Right renal pelvis (tissue), 4 donors: ENCODE results near the gene G3BP2. TPM values are rescaled to one million over a fixed set of nuclear protein-coding genes. Genes with fewer than 3 reads are reported as not detected.
A peak's percentile ranks its signal among the peaks of the same experiment; 100 is the strongest.
"Not testable (repeated sequence)": the region's sequence is repeated elsewhere in the genome, so short reads cannot be mapped to it uniquely, and the experiment has no call there.

Experiments
- DNase-seq, 4 donors: peaks; one replicate each; pipeline ENCODE4 v3.0.0-alpha.2; 2013; ENCODE audit warnings: low read depth in 4 of 4, low spot score in 3 of 4, missing footprints in 1 of 4
- polyA plus RNA-seq, 4 donors: library from polyadenylated mRNA; unstranded; fragments of 120-200 nt; gene quantifications; one replicate each; pipeline ENCODE4 v1.2.1, GENCODE V29; 2013; ENCODE audit not compliant: insufficient read length in 4 of 4

Gene G3BP2
- polyA plus RNA-seq, 4 donors = 150 to 184 (median 175) TPM

DNA sequence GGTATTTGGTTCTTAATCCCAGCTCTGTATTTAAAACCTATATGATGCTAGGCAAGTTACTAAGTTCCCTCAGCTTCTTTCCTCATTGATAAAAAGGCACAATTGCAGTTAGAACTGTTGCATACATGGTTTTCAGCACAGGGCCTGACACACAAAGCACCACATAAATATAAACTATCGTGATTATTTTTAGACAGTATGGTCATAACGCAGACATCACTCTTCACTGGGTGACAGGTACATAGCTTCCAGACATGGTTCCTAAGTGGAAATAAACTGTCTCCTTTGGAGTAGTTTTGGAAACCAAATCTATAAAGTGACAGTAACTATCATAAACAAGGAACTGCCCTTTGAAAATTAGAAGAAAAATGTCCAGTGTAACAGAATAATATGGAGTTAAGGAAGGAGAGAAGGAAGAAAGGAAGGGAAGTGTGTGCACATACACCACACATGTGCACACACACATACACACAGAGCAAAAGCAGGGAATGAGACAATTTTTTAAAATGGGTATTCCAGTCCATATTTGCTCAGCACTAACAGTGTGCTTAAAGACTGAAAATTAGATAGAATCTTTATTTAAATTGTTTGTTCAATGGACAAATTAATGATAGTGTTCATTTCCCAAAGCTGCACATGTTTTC is 12.5 kb upstream of the G3BP2 start:
- no peak for DNase-seq

- DNase-seq = no peak
Observed at GRCh38 chr4:75683482-75684155, 10.4 kb upstream of the G3BP2 start.

DNA sequence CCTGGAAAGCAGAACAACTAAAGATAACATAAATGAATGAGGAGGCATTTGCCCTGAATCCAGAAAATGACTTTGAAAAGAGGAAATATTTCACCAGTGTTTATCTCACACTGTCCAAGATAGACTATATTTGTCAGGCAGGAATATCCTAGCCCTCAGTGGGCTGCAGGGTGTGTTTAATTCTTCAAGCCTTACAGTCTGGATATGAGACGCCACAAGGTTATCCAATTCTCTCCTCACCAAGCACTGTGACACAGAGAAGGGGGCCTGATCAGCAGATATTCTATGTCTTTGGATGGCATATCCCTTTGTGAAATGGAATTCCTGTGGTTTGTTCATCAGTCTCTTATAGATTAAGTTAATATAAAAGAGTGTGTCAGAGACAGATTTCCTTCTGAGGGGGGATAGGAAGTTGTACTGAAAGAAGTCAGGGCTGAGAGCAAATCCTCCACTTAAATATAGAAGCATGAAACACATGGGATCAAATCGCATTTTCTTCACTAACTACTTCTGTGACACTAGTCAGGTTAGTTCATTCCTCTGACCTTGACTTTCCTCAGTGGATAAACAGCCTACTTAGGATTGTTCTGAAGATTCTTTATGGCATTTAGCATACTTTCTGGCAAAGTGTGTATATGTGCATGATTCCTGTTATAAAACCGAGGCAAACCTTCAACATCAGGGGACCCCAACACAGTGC is 6.8 kb upstream of the G3BP2 start:
- no peak for DNase-seq

DNA sequence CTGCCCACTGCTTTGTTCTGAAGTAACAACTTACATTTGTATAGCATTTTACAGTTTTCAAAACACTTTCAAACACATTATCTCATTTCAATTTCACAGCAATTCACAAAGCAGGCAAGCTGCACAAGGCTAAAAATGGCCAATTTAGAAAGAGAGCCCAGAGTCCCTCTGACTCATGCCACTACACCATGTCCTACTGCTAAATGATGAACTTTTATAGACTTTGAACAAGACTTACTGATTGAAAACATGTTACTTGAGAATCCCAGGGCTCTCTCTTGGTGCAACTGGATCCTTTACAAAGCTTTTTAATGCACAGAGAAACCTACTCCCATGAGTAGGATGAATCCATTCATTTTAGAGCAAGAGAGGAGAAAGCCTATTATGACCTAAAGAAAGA is 5.8 kb upstream of the G3BP2 start:
- no peak for DNase-seq

DNA sequence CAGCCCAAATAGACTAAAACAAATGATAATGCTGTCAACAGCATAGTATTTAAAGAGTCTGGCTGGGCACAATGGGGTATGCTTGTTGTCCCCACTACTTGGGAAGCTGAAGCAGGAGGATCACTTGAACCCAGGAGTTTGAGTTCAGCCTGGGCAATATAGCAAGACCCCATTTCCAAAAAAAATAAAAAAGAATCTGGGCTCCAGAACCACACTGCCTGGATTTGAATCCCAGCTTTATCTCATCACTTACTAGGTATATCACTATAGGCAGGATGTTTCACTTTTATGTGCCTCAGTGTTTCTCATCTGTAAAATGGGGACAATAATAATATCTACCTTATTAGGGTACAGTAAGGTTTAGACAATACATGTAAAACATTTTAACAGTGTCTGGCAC is 5.3 kb upstream of the G3BP2 start:
- no peak for DNase-seq

DNA sequence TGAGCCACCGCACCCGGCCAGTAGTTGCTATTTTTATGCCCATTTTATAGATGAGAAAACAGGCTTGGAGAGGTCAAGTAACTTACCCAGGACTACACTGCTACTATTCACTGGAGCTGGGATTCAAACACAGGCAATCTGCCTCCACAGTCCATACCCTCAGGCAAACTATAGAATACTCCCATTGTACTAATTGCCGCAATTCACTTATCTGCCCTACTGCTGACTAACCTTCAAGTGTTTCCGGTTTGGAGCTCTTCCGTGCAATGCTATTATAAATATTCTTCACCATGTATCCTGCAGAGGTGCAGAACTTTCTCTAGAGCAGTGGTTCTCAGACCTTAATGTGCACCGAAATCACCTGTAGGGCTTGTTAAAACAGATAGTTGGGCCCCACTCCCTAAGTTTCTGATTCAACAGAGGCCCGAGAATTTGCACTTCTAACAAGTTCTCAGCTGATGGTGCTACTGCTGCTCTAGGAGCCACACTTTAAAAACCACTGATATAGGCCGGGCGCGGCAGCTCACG is 1.9 kb upstream of the G3BP2 start:
- no peak for DNase-seq

DNA sequence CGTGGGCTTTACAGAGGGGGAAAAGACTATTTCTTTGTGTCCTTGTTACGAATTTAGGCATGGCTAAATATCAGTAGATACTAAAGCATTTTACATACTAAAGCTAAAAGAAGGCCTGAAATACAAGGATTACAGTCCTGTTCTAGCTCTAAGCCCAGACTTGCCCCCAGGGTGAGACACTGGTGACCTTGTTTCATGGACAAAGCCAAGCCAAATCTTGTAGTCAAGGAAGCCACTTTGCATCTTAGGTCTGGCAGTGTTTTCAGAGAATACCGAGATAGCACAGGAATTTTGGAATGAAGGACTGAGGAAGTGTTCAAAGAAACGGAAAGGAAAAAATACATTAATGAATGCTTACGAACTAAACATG is 733 bp upstream of the G3BP2 start:
- DNase-seq = peak in 1 of 4 donors; percentile 3

DNA sequence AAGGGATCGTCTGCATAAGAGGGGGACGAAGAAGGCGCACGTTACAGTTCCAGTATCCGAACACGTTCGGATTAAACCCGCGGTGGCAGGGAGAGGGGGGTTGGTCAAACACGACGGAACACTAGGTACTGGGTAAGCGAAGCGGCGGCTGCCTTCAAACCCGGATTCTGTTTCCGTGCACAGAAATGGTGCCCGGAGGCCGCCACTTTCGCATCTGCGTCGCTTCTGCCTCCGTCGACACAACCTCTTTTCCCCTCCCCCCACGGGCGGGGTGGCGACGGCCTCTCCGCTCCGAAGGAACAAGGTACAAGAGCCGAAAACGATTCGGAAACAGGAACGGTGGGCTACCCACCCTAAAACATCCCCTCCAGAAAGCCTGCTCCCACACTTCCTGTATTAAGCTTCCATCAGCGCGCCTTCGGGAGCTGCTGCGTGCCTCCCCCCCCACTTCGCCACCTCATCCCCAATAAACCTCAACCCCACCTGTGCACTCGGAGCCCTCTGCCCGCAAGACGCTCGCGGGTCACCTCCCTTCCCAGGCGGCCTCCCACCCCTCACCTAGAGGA is 667 bp downstream of the G3BP2 start:
- DNase-seq = peak; percentile 42 to 58 (median 49)

- peak in 1 of 4 donors; percentile 5 for DNase-seq
Observed at GRCh38 chr4:75671802-75672421, 1.3 kb downstream of the G3BP2 start.

- DNase-seq = no peak
Observed at GRCh38 chr4:75668596-75668995, 4.6 kb downstream of the G3BP2 start.

DNA sequence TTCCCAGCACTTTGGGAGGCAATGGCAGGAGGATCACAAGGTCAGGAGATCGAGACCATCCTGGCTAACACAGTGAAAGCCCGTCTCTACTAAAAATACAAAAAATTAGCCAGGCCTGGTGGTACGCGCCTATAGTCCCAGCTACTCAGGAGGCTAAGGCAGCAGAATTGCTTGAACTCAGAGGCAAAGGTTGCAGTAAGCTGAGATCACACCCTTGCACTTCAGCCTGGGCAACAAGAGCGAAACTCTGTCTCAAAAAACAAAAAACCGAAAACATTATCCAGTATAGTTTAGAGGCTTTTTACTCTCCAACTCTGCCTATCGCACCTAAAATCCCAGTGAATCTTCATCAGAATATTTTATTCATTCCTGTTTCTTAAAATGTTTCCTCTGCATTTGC is 5.6 kb downstream of the G3BP2 start:
- DNase-seq = not testable (repeated sequence)

DNA sequence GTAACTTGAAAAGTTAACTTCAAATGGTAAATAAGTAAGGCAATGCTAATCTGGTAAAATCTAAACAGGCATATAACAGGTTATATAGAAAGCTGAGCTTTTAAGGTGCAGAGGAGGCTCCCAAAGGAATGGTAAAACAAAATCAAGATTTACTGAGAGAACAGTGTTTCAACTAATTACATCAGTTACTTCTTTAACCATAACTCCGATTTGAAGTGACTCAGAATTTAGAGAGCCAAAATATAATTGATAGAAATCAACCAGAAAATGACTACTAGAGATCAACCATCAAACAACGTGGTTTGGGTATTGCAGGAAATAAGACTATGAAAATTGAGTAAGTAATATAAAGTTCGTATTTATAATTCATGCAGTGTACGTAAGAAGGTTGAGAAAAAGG is 6.9 kb downstream of the G3BP2 start:
- DNase-seq = no peak

GRCh38 chr4:75664604-75665003 is 8.6 kb downstream of the G3BP2 start:
- not testable (repeated sequence) for DNase-seq

- DNase-seq = no peak
Observed at GRCh38 chr4:75662626-75663025, 10.6 kb downstream of the G3BP2 start.

DNA sequence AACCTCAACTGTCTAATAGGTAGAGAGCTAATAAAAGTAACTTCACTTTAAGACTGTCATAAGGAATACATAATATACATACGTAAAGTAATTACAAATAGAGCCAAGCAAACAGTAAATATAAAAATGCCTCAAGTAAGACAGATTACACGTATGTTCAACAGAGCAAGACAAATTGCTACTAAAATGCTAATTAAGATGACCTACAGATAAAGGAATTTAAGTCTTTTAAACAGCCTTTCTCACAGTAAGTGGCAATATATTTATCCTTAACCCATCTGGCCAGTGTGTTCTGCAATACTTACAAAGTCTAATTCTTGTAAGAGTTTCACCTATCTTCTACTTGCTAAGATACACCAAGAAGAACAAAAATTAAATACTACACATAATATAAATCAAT is 12.7 kb downstream of the G3BP2 start:
- no peak for DNase-seq

DNA sequence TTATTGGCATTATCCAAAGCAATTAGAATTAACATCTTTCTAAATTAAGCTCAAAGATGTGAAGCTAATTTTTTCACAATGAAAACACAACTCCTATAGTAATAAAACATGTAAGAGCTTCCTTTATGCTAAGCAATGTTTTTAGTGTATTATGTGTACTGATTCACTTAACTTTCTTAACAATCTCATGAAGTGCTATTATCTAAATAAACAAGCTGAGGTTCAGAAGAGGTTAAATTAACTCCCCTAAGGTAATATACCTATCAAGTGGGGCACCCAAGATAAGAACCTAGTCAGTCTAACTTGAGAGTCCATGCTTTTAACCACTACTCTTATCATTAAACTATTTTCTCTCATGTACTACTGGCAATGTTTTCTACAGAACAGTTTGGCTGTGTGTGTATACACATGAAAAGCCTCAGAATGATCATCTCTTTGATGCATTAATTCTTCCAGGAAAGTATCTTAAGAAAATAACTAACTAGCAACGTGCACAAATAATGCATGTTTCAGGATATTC is 13.6 kb downstream of the G3BP2 start:
- DNase-seq = no peak

- no peak for DNase-seq
Observed at GRCh38 chr4:75658876-75659275, 14.3 kb downstream of the G3BP2 start.

- DNase-seq = no peak
Observed at GRCh38 chr4:75655562-75655961, 17.6 kb downstream of the G3BP2 start.

DNA sequence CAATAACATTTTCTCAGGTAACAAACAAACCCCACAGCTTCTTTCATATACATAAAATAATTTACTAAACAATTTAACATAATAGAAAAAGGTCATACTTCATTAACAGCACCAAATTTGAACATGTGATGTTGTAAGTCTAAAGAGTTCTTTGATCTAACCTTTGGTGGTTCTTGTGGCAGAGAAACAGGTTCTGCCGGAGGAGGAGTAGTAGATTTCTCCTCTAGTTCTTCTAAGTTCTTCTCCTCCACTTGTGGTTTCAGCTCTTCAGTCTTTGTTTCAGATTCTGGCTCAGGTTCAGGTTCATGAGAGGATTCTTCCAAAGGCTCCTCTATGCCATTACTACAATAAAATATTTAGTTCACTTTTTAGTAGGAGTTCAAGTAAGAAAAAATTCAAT is 18.3 kb downstream of the G3BP2 start:
- DNase-seq = no peak

DNA sequence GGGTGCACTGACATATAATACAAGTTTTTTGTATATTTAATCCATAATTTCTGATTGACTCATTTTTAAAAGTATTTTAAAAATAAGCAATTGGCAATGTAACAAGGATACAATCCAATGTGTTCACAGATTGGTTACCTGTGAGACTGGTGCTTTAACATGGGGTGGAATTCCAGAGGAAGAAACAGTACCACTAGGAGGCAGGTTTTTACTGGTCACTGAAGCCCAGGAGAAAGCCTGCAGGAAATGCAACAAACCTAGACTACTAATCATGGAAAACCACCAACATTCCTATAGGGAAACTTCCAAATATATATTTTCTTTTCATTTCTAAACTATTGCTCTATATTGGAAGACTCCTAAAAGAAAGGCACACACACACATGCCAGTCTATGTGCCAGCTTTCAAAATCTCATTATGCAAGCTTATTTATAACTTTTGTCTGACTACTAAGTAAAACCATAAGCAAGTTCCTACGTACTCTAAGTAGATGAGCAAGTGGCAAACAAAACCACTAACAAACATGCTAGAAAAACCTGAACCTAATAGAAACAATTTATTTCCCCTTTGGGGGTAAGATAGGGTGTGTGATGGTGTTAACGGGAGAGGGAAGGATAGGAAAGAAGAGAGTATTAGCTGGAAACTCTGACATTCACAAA is 19.2 kb downstream of the G3BP2 start:
- no peak for DNase-seq
